Raji (cell line): ENCODE results near the gene COPE.

Experiments used
- POLR2A ChIP-seq: IDR thresholded peaks from 2 replicates; pipeline ENCODE4 v1.6.1; 2011; ENCODE audit warnings: low read depth, low read length, control low read depth; ENCODE audit not compliant: insufficient read depth

COPE gene

DNA sequence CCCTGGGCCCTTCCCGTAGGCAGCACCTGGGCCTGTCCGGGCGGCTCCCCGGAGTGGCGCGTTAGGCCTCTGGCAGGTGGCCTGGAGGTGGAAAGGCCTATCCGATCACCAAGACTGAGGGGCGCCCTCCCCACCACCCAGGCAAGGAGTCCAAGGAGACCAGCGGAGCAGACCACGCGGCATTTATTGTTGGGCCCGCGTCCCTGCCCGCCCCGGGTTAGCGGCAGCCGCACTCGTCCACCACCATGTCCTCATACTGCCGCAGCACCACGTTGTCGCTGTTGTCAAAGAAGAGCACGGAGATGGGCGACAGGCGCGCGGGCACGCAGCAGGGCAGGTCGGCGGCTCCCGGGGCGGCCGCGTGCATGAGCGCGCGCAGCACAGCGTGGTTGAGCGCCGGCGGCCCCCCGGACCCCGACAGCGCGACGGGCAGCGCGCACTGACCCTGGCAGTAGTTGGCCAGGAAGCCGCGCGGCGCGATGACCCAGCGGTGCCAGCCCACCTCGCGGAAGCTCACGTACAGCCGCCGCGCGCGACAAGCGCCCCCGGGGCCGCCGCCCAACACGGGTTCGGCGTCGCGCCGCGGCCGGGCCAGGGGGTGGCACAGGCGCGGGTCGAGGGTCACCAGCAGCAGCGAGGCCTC is 50.7 kb downstream of the COPE start:
- TF ChIP-seq POLR2A = no peak

DNA sequence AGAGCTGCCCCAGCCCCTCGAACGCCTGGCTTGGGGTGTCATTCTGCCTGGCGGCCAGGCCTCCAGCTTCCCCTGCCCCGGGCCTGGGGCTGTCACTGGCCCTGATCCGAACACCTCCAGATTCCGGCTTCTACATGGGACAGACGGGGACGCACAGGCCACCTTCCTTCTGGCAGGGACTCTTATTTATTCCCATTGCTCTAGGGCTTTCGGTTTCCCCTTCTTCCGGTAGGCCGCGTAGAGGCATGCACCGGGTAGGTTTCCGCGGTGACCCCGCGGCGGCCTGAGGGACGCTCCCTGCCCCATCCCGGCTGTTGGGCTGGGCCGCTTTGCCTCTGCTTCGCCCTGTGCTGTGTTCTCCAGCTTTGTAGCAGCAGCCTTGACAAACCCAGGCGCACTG is 51.4 kb downstream of the COPE start:
- TF ChIP-seq POLR2A = no peak

DNA sequence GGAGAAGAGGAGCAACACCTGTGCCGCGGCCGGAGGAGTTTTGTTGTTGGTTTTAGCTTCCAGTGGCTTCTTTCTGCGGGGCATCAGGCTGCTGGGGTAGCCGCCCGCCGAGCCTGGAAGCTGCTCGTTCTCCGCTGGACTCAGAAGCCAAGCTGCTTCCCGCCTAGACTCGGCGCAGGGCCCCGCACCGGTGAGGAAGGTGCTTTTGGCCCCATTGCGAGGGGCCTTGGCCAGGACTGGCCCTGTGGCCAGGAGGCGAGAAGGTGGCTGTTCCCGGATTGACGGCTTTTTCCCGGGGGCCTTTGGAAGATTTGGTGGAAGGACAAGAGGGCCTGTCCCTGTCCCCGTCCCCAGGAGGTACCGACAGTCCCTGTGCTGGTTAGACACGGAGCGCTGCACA is 52.0 kb downstream of the COPE start:
- no peak for TF ChIP-seq POLR2A

DNA sequence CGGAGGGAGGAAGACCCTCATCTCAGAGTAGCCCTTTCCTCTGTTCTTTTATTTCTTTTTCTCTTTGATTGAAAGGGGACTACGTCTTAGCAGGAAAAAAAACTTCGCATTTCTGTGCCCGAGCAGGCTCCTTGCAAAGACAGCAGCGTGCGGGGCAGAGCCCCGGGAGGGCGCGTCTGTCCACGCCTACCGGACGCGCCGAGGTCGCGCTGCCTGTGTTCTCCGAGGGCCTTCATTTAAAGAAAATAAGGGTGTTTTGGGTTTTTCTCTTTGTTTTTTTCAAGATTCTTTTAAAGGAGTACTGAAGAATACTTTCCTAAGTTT is 52.4 kb downstream of the COPE start:
- no peak for TF ChIP-seq POLR2A

DNA sequence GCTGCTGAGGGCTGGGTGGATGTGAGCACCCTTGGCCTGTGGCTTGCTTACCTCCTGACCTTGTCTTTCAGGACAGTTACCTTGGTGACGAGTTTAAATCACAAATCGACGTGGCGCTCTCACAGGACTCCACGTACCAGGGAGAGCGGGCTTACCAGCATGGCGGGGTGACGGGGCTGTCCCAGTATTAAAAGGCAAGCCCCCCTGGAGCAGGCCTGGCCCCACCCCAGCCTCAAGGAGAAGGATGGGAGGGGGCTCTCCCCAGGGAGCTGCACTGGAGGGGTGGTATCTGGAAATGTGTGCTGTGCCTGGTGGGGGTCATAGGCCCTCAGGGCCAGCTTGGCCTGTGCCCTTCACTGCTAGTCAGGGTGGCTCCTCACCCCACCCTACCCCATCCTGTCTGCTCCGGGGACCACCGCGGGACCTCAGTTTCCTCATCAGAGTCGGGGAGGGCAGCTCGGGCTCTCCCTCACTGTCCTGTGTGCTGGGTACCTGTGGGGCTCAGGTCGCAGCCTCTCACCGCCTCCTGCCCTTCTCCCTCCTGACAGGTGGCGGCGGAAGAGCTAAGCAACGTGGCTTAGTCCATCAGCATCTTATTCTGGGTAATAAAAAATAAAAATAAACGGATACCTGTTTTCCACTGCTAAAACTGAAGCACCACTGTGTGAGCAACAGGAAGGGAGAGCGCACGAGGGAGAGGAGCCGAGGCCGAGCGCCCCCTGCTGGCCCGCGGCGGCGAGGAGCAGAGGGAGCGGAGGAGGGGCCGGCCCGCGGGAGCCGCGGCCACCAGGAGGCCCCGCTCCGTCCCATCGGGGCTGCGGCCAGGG is 53.0 kb downstream of the COPE start:
- no peak for TF ChIP-seq POLR2A

DNA sequence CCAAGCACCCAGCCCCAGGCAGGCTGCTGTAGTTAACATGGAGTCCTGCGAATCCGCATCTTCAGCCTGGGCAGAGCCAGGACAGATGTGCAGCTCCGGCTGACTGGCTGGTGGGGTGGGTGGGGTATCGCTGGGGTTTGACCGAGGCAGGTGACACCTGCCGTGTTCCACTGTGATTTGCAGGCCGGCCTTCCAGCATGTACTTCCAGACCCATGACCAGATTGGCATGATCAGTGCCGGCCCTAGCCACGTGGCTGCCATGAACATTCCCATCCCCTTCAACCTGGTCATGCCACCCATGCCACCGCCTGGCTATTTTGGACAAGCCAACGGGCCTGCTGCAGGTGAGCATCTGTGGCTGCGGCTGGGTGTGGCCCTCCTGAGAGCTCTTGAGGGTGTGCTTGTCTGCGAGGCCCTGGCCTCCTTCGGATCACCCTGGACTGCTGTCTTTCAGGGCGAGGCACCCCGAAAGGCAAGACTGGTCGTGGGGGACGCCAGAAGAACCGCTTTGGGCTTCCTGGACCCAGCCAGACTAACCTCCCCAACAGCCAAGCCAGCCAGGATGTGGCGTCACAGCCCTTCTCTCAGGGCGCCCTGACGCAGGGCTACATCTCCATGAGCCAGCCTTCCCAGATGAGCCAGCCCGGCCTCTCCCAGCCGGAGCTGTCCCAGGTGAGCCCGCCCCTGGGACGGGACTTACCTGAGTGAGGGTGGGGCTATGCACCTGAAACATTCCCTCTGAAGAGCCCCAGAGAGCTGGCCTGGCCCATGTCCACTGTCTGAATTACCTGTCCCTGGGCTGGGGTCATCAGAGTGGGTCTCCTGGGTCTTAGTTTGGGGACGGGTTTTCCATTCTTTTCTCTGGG is 53.8 kb downstream of the COPE start:
- TF ChIP-seq POLR2A = no peak

DNA sequence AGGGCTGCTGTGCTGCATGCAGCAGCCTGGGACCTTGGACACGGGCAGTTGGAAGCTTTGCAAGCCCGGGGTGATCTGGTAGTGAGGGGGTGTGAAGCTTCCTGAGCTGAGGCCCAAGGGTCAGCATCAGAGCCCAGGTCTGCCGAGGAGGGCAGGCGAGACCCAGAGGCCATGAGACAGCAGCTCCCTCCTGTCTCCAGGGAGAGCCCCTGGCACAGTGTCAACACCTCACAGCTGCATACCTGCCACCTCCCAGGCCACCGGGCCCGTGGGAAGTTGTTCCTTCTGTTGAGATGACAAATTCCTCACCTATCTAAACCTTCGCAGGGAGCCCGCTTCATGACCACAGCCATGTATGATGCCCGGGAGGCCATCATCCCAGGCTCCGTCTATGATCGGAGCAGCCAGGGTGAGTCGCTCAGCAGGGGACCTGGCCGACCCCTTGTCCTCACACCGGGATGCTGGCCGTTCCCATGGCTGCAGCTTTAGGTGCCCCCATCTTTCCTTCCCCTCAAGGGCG is 55.3 kb downstream of the COPE start:
- TF ChIP-seq POLR2A = no peak

DNA sequence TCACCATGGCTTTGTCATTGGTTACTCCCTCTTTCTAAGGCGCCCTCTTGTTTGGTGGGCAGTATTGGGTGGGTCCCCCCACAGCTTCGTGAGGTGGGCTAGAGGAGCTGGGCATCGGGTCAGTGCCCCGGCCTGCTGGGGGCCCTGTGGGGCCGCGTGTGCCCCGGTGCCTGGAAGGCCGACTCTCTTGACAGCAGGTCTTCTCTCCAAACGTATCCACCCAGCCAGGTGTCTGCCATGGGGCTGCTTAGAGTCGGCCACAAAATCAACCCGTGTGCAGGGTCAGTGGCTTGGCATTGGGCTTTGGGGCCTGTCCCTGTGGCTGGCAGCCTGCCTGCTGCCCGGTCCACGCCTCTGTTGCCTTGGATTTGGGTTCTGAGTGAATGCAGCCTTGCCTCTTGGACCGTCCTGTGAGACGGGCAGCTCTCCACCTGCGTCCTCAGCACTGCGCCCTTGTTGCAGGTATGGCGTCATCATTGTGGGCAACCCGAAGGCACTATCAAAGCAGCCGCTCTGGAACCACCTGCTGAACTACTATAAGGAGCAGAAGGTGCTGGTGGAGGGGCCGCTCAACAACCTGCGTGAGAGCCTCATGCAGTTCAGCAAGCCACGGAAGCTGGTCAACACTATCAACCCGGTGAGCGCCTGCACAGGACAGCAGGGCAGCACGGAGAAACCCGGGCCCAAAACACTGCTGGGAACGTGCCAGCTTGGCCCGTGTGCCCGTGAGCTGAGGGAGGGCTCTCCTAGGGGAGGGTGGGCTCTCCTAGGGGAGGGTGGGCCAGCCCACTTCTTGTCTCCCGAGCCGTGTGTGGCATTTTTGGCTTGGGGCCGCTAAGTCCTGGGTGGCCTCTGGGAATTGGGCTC is 56.0 kb downstream of the COPE start:
- TF ChIP-seq POLR2A = no peak

DNA sequence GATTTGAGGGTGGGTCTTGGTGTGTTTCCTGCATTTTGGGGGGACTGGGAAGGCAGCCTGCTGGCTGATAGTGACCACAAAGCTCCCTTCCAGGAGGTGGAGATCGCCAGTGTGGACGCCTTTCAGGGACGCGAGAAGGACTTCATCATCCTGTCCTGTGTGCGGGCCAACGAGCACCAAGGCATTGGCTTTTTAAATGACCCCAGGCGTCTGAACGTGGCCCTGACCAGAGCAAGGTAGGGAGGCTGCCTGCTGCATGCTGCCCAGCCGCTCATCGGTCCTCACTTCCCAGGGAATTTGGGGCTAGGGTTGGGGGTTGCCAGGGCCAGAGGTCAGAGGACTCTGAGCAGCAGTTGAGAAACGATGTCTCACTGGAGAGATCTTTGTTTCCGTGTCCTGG is 57.3 kb downstream of the COPE start:
- no peak for TF ChIP-seq POLR2A

DNA sequence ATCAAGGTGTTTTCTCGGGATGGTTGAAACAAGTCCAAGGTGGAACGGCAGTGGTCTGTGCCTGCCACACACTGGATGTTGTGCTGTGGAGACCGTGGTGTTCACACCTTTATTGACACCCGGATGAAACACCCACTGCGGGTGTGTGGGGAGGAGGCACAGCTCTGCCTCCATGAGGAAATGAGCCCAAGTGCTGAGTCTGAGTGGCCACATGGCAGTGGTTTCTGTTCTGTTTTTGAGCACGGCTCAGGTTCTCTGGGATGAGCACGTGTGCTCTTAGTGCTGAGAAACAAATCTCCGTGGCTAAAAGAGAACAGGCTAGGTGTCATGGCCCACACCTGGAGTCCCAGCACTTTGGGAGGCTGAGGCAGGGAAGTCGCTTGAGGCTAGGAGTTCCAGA is 58.0 kb downstream of the COPE start:
- no peak for TF ChIP-seq POLR2A

DNA sequence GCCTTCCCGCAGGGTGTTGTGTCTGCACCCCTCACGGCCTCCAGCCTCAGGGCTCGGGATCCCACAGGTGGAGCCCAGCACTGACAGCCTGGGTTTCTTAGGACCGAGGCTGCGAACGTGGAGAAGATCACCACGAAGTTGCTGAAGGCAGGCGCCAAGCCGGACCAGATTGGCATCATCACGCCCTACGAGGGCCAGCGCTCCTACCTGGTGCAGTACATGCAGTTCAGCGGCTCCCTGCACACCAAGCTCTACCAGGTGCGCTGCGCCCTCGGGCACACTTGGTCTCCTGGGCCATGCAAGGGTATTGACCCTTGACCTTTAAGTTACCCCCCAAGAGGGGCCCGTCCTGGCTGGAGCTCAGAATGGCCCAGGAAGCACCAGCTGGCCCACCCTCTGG is 58.5 kb downstream of the COPE start:
- no peak for TF ChIP-seq POLR2A

DNA sequence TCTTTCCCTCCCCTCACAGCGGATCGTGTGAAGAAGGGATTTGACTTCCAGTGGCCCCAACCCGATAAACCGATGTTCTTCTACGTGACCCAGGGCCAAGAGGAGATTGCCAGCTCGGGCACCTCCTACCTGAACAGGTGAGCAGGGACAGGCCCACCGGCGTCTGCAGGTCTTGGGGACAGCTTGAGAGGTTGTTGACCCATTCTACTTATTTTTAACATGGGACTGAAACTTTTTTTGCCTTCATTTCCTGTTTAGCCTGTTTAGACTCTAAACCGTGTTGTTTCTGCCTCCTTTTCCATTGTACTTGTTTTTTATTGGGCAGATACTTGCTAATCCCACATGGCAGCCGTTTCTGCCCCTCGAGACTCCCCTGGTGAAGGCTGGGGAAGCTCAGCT is 58.9 kb downstream of the COPE start:
- TF ChIP-seq POLR2A = no peak

DNA sequence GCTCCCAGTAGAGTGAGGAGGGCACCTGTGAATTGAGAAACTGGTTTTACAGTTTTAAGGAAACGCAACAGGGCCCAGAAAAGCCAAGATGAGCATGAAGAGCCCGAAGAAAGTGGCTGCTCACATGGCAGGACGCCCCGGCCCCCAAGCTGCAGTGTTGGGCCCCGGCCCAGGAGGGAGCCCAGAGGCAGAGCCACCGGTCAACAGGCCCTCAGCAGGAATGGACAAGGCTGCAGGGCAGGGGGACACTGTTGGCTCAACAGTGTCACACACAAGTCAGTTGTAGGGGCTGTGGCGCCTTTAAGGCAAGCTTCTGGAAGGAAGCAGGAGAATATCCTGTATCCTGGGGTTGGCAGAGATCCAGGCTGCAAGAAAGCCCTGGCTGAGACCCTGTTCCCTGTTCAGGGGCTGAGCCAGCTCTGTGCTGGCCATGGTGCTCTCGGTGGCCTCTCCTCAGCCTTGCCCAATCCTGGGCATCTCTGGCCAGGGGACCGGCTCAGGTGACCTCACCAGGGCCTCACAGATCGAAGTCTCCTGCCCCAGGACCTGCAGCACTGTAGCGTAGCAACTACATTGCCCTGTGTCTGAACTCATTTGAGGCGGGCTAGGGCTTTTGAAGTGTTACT is 59.4 kb downstream of the COPE start:
- no peak for TF ChIP-seq POLR2A

DNA sequence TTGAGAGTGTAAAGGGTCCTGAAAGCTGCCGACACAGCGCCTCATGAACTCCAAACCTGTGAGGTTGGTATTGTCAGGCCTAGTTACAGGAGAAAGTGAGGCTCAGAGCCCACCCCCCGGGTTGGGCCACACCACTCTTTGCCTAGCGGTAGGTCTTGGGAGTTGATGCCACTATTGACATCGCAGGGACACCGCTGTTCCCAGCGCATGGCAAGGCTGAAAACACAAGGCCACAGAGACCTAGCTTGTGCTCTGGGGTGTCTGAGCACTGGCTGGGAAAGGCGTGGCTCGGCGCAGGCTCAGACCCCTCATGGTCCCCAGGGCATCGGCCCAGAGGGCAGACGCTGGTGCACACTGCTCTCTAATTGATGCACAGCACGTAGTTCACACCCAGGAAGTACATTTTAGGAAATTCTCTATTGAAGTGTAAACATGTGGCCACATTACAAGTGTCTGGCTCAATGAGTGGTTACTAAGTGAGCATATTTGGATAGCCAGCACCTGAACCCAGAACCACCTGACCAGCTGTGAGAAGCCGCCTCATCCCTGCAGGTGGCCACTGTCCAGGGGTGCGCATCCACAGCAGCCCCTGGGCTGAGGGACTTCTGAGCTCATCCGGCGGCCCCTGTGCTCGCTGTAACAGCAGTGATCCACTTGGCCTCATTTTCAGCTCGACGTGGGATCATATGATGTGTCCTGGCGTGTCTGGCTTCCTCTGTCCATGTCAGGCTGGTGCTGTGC is 60.1 kb downstream of the COPE start:
- no peak for TF ChIP-seq POLR2A
